Neural cell (in vitro differentiated cells): Measurements from ENCODE around the gene CRADD. TPM values are rescaled to one million over a fixed set of nuclear protein-coding genes. Genes with fewer than 3 reads are reported as not detected.

Experiments used
- H2AFZ ChIP-seq: fragments of 200-600, 300-800 bp; sonication (generic), shearing (Covaris generic); 2 replicates; pipeline ENCODE4 v1.6.0; 2014; ENCODE audit warnings: low read depth, mild to moderate bottlenecking, antibody characterized with exemption, low read length, moderate library complexity
- H3F3A ChIP-seq: fragments of 200-600 bp; shearing (Covaris generic); 2 replicates; pipeline ENCODE4 v1.6.1; 2016; ENCODE audit warnings: mild to moderate bottlenecking, moderate library complexity, mixed read lengths, antibody characterized with exemption, low read length; ENCODE audit not compliant: insufficient read depth, poor library complexity, severe bottlenecking
- H3K27ac ChIP-seq: fragments of 200-600, 300-800 bp; sonication (generic), shearing (Covaris generic); 2 replicates; pipeline ENCODE4 v1.5.1; 2014; ENCODE audit warnings: mild to moderate bottlenecking, low read length, moderate library complexity
- H3K27me3 ChIP-seq: fragments of 300-800, 200-600 bp; sonication (generic), shearing (Covaris generic); 2 replicates; pipeline ENCODE4 v1.6.0; 2014; ENCODE audit warnings: mild to moderate bottlenecking, low read depth, low read length, moderate library complexity; ENCODE audit not compliant: insufficient read depth
- H3K36me3 ChIP-seq: fragments of 300-800, 200-600 bp; sonication (generic), shearing (Covaris generic); 2 replicates; pipeline ENCODE4 v1.5.1; 2014; ENCODE audit warnings: mild to moderate bottlenecking, antibody characterized with exemption, low read length, moderate library complexity; ENCODE audit not compliant: insufficient read depth
- H3K4me2 ChIP-seq: fragments of 300-800, 200-600 bp; sonication (generic), shearing (Covaris generic); 2 replicates; pipeline ENCODE4 v1.6.0; 2014; ENCODE audit warnings: mild to moderate bottlenecking, low read length
- H3K4me3 ChIP-seq: fragments of 300-800, 200-600 bp; sonication (generic), shearing (Covaris generic); 2 replicates; pipeline ENCODE4 v1.5.1; 2014; ENCODE audit warnings: mild to moderate bottlenecking, low read length, moderate library complexity
- H3K79me2 ChIP-seq: fragments of 200-600 bp; shearing (Covaris generic); replicated peaks from 2 replicates; pipeline ENCODE4 v1.6.0; 2014; ENCODE audit warnings: mild to moderate bottlenecking, low read length, moderate library complexity; ENCODE audit not compliant: insufficient read depth
- H3K9ac ChIP-seq: fragments of 300-800, 200-600 bp; sonication (generic), shearing (Covaris generic); 2 replicates; pipeline ENCODE4 v1.6.1; 2016; ENCODE audit warnings: mild to moderate bottlenecking, low read length, mixed read lengths
- H3K9me2 ChIP-seq: fragments of 200-600 bp; shearing (Covaris generic); 2 replicates; pipeline ENCODE4 v1.6.1; 2016; ENCODE audit warnings: mild to moderate bottlenecking, low read length, mixed read lengths; ENCODE audit not compliant: insufficient read depth
- H3K9me3 ChIP-seq: fragments of 200-600, 300-800 bp; sonication (generic), shearing (Covaris generic); 2 replicates; pipeline ENCODE4 v1.6.1; 2016; ENCODE audit warnings: mild to moderate bottlenecking, mixed run types, low read length, moderate library complexity, mixed read lengths
- H4K20me1 ChIP-seq: fragments of 200-600 bp; shearing (Covaris generic); 2 replicates; pipeline ENCODE4 v1.6.1; 2016; ENCODE audit warnings: mild to moderate bottlenecking, mixed run types; ENCODE audit not compliant: insufficient read depth
- CTCF ChIP-seq: fragments of 450-650 bp; IDR thresholded peaks from 2 replicates; pipeline ENCODE4 v1.5.1; 2014; ENCODE audit warnings: antibody characterized with exemption, mild to moderate bottlenecking, moderate library complexity; ENCODE audit not compliant: poor library complexity, severe bottlenecking
- EP300 ChIP-seq: fragments of 450-650 bp; conservative IDR thresholded peaks from 2 replicates; pipeline ENCODE4 v1.6.1; 2014; ENCODE audit warnings: antibody characterized with exemption, mild to moderate bottlenecking, moderate library complexity; ENCODE audit not compliant: poor library complexity, severe bottlenecking
- EZH2 ChIP-seq: fragments of 200-600, 300-800 bp; shearing (Covaris generic), sonication (generic); IDR thresholded peaks from 2 replicates; pipeline ENCODE4 v1.6.1; 2014; ENCODE audit warnings: antibody characterized with exemption, low read length, borderline replicate concordance, mild to moderate bottlenecking; ENCODE audit not compliant: insufficient read depth, poor library complexity, severe bottlenecking
- MXI1 ChIP-seq: fragments of 450-650 bp; conservative IDR thresholded peaks from 2 replicates; pipeline ENCODE4 v1.6.1; 2014; ENCODE audit warnings: antibody characterized with exemption, mild to moderate bottlenecking; ENCODE audit not compliant: poor library complexity, severe bottlenecking
- POLR2AphosphoS5 ChIP-seq: IDR thresholded peaks from 2 replicates; pipeline ENCODE4 v1.6.1; 2012
- RAD21 ChIP-seq: fragments of 450-650 bp; conservative IDR thresholded peaks from 2 replicates; pipeline ENCODE4 v1.6.1; 2014; ENCODE audit warnings: antibody characterized with exemption, mild to moderate bottlenecking, moderate library complexity
- REST ChIP-seq: IDR thresholded peaks from 2 replicates; pipeline ENCODE4 v1.6.1; 2012; ENCODE audit warnings: borderline replicate concordance
- SMC3 ChIP-seq: fragments of 450-650 bp; conservative IDR thresholded peaks from 2 replicates; pipeline ENCODE4 v1.6.1; 2014; ENCODE audit warnings: antibody characterized with exemption, mild to moderate bottlenecking, moderate library complexity; ENCODE audit not compliant: poor library complexity
- TAF1 ChIP-seq: IDR thresholded peaks from 2 replicates; pipeline ENCODE4 v1.6.1; 2012; ENCODE audit warnings: low read depth
- polyA plus RNA-seq: library from polyadenylated mRNA; depleted of rRNA; stranded (reverse); fragments of >200 nt; gene quantifications from 2 replicates; pipeline ENCODE4 v1.2.3, GENCODE V29; 2014

Gene CRADD
- polyA plus RNA-seq, 1 donor from 2014 or later, result 23.5 TPM

DNA sequence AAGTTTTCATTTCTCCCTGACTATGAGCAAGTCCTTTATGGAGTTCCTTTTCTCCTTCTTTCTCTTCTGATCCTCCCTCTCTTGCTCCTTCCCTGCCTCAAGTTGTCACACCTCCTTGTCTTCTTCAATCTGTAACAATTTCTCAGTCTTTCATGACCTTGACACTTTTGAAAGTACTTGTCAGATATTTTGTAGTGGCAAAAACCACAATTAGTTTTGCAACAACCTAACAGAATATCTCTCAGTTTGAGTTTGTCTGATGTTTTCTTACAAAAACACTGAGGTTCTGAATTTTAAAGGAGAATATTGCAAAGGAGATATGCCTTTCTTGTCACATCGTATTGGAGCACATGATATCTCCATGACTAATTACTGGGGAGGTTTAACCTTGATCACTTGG is 4.1 kb upstream of the CRADD start:
- H3K27ac ChIP-seq, result no peak overlapping the region
- H3K4me3 ChIP-seq, result no peak overlapping the region
- no peaks in the 10 kb centered on the region for H3K9me3 ChIP-seq
- no peak for TF ChIP-seq RAD21
- TF ChIP-seq SMC3, result no peak
- no peak for TF ChIP-seq TAF1
- TF ChIP-seq CTCF, result no peak
- no peak for TF ChIP-seq EP300
- no peak for TF ChIP-seq EZH2
- H3K27me3 ChIP-seq, result no peaks in the 10 kb centered on the region
- H4K20me1 ChIP-seq, result no peaks in the 10 kb centered on the region
- no peaks in the 10 kb centered on the region for H3K9me2 ChIP-seq
- H3F3A ChIP-seq, result no peaks in the 10 kb centered on the region
- H3K4me2 ChIP-seq, result no peak overlapping the region
- no peak overlapping the region for H2AFZ ChIP-seq
- no peaks in the 10 kb centered on the region for H3K79me2 ChIP-seq
- H3K36me3 ChIP-seq, result no peaks in the 10 kb centered on the region
- H3K9ac ChIP-seq, result no peak overlapping the region

GRCh38 chr12:93674386-93674785 is 2.8 kb upstream of the CRADD start:
- H3K4me3 ChIP-seq, result no peak overlapping the region
- H3K4me2 ChIP-seq, result no peak overlapping the region
- no peak overlapping the region for H3K9ac ChIP-seq
- no peaks in the 10 kb centered on the region for H3K9me3 ChIP-seq
- H4K20me1 ChIP-seq, result no peaks in the 10 kb centered on the region
- no peak overlapping the region for H3K27ac ChIP-seq
- TF ChIP-seq TAF1 (no peak), RAD21 (no peak), MXI1 (no peak), EP300 (no peak), EZH2 (no peak), CTCF (no peak), REST (no peak), POLR2AphosphoS5 (no peak), SMC3 (no peak)
- H2AFZ ChIP-seq, result no peak overlapping the region
- no peaks in the 10 kb centered on the region for H3K27me3 ChIP-seq
- H3F3A ChIP-seq, result no peaks in the 10 kb centered on the region
- H3K36me3 ChIP-seq, result no peaks in the 10 kb centered on the region
- no peaks in the 10 kb centered on the region for H3K79me2 ChIP-seq
- no peaks in the 10 kb centered on the region for H3K9me2 ChIP-seq
